HCT116 (cell line): ENCODE measurements around the gene NDE1.

Experiments used
- EZH2 ChIP-seq: fragments of 200-600 bp; sonication (generic); IDR thresholded peaks from 2 replicates; pipeline ENCODE4 v1.6.1; 2017; ENCODE audit warnings: antibody characterized with exemption, mixed run types
- EZH2phosphoT487 ChIP-seq: fragments of 200-600 bp; IDR thresholded peaks from 2 replicates; pipeline ENCODE4 v1.6.1; 2018; ENCODE audit warnings: antibody characterized with exemption, borderline replicate concordance
- FOSL1 ChIP-seq: IDR thresholded peaks from 2 replicates; pipeline ENCODE4 v1.6.1; 2012; ENCODE audit warnings: low read depth
- JUND ChIP-seq: IDR thresholded peaks from 2 replicates; pipeline ENCODE4 v1.6.1; 2012
- POLR2A ChIP-seq: IDR thresholded peaks from 2 replicates; pipeline ENCODE4 v1.7.0; 2011; ENCODE audit warnings: borderline replicate concordance; ENCODE audit not compliant: insufficient read depth, insufficient read length; ENCODE audit errors: extremely low read depth
- POLR2AphosphoS5 ChIP-seq: IDR thresholded peaks from 2 replicates; pipeline ENCODE4 v1.6.1; 2011; ENCODE audit warnings: mild to moderate bottlenecking, low read depth, low read length, moderate library complexity
- RAD21 ChIP-seq: IDR thresholded peaks from 2 replicates; pipeline ENCODE4 v1.6.1; 2012; ENCODE audit warnings: low read depth, mild to moderate bottlenecking
- SP1 ChIP-seq: IDR thresholded peaks from 2 replicates; pipeline ENCODE4 v1.6.1; 2012; ENCODE audit warnings: low read depth
- TCF7L2 ChIP-seq: IDR thresholded peaks from 2 replicates; pipeline ENCODE4 v1.7.0; 2011; ENCODE audit warnings: borderline replicate concordance, inconsistent platforms; ENCODE audit not compliant: insufficient read depth, insufficient read length; ENCODE audit errors: extremely low read depth
- YY1 ChIP-seq: IDR thresholded peaks from 2 replicates; pipeline ENCODE4 v1.6.1; 2011; ENCODE audit warnings: low read length, low read depth, moderate library complexity, mild to moderate bottlenecking; ENCODE audit not compliant: insufficient replicate concordance; ENCODE audit errors: extremely low read depth
- ZFX ChIP-seq: fragments of 450-650 bp; IDR thresholded peaks from 2 replicates; pipeline ENCODE4 v1.6.1; 2017
- ZNF274 ChIP-seq: fragments of 200-500 bp; sonication (Bioruptor generic); IDR thresholded peaks from 2 replicates; pipeline ENCODE4 v1.6.1; 2014; ENCODE audit warnings: mild to moderate bottlenecking, low read depth, low read length, inconsistent platforms
- TF ChIP-seq, protein P1 (sequence below), 3 experiments: fragments of 200-600 bp in 1 of 3; sonication (generic) in 1 of 3; IDR thresholded peaks in 2 of 3; conservative IDR thresholded peaks in 1 of 3; 2 replicates each; pipeline ENCODE4 v1.5.1; 2012 to 2017; ENCODE audit warnings: low read depth in 2 of 3, low read length in 2 of 3, antibody characterized with exemption in 1 of 3, borderline replicate concordance in 1 of 3, control low read depth in 1 of 3, mild to moderate bottlenecking in 1 of 3, mixed read lengths in 1 of 3, mixed run types in 1 of 3, moderate library complexity in 1 of 3; ENCODE audit not compliant: insufficient read depth in 1 of 3
- TF ChIP-seq, protein P2 (sequence below): IDR thresholded peaks from 2 replicates; pipeline ENCODE4 v1.6.1; 2012

DNA sequence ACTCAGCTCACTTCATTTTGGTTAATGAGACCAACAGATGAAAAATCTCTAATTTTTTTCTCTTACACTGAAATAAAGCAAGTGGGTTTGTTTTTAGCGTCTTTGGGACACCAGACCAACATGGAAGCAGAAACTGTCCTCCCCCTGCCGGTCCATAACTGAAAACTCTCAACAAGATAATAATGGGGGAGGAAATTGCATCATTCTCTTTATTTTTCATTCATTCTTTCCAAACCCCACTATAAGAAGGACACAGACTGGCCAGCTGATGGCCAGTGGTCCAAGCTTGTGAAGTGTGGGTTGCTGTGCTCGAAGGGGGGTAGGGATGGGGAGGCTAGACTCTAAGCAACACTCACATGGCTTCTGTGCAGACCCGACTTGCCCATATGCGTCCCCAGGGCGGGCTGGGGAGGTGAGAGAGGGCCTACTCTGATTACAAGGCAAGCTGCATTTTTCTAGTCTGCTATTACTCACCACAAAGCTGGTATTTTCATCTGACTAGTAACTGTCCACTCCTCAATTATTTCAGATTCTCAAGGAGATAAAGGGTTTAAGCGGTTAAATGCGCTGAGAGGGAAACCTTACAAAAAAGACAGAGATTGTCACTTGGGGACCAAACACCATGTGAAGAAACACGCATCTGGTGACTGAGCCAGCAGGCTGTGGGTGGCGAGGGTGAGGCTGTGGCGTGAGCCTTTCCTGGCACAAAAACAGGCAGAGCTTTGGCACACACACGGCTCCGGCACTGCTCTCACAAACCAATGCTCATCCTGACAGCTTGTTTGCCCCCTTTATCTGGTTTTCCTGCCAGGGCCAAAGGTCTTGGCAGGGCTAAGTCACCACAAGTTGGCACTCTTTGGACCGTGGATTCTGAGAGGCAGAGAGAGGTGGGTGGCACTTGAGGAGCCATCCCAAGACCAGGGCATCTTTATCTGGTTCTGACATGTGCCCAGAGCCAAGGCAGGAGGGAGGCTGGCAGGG is 45.3 kb upstream of the NDE1 start:
- TF ChIP-seq, protein P1, sequence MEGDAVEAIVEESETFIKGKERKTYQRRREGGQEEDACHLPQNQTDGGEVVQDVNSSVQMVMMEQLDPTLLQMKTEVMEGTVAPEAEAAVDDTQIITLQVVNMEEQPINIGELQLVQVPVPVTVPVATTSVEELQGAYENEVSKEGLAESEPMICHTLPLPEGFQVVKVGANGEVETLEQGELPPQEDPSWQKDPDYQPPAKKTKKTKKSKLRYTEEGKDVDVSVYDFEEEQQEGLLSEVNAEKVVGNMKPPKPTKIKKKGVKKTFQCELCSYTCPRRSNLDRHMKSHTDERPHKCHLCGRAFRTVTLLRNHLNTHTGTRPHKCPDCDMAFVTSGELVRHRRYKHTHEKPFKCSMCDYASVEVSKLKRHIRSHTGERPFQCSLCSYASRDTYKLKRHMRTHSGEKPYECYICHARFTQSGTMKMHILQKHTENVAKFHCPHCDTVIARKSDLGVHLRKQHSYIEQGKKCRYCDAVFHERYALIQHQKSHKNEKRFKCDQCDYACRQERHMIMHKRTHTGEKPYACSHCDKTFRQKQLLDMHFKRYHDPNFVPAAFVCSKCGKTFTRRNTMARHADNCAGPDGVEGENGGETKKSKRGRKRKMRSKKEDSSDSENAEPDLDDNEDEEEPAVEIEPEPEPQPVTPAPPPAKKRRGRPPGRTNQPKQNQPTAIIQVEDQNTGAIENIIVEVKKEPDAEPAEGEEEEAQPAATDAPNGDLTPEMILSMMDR (IDR thresholded peaks at IDR 0.05 in 2 of 3, conservative IDR thresholded peaks at IDR 0.05 in 1 of 3; ENCODE audit: borderline replicate concordance in 1 of 3, insufficient read depth in 1 of 3, low read depth in 2 of 3, low read length in 2 of 3) = no peak
- no peak for TF ChIP-seq POLR2AphosphoS5
- TF ChIP-seq, protein P2, sequence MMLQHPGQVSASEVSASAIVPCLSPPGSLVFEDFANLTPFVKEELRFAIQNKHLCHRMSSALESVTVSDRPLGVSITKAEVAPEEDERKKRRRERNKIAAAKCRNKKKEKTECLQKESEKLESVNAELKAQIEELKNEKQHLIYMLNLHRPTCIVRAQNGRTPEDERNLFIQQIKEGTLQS = no peak
- no peak for TF ChIP-seq POLR2A
- TF ChIP-seq YY1 = no peak
- no peak for TF ChIP-seq JUND
- TF ChIP-seq ZNF274 = no peak
- no peak for TF ChIP-seq EZH2
- TF ChIP-seq TCF7L2 = no peak
- TF ChIP-seq FOSL1 = no peak
- TF ChIP-seq ZFX = no peak
- no peak for TF ChIP-seq RAD21
- TF ChIP-seq EZH2phosphoT487 = no peak
- TF ChIP-seq SP1 = no peak
